GM18507 (cell line): ENCODE measurements around the gene RPL18A.

Experiments used
- DNase-seq: peaks from one replicate; pipeline ENCODE4 v3.0.0; 2011; ENCODE audit warnings: low read depth; ENCODE audit not compliant: insufficient read length; ENCODE audit errors: extremely low spot score
- FAIRE-seq: peaks from 2 replicates; lab custom pipeline; 2011; peaks lifted over from hg19 to GRCh38; lab: Jason Lieb, UNC

The RPL18A gene

DNA sequence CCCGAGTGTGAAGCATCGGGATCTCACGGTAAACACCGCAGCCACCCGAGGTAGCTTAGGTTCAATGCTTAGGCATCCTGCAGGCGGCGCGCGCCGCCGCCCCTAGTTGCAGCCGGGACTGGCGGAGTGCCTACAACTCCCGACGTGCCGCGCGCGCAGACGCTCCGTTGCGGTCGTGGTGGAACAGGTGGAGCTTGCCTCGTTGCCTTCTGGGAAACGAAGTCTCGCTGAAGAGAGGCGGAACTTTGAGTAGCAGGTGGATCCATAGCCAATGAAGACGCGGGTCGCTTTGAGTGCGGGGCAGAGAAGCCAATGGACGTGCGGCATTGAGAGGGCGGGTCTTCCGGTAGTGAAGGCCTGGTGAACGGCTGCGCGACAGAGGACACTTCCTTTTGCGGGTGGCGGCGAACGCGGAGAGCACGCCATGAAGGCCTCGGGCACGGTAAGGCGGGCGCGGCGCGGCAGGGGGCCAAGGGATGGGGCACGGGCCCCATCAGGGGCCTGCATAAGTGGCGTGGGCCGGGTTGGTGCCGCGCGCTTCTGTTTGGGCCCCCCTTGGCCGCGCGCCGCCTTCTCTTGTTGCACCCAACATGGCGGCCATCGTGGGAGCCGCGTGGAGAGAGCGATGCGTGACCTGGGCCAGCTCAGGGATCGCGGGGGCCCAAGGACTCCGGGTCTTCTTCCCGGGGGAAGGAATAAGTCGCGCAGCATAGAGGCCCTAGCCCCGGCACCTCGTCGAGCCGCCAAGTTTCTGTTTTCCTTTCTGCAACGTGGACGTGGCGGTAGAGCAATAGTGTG, at the start of gene RPL18A:
RPL18A (plus strand) TSS at position 378 of the 798 bp plus-strand sequence; CDS start at position 425, 47 bp downstream.
- DNase-seq, result peak; percentile 95
- FAIRE-seq, result peak; percentile 99

GRCh38 chr19:17811103-17811502, 48.6 kb upstream of the RPL18A start:
- no peak for FAIRE-seq
- DNase-seq, result no peak

- no peak for FAIRE-seq
- no peak for DNase-seq
Measured at GRCh38 chr19:17811681-17812080, 48.0 kb upstream of the RPL18A start.

DNA sequence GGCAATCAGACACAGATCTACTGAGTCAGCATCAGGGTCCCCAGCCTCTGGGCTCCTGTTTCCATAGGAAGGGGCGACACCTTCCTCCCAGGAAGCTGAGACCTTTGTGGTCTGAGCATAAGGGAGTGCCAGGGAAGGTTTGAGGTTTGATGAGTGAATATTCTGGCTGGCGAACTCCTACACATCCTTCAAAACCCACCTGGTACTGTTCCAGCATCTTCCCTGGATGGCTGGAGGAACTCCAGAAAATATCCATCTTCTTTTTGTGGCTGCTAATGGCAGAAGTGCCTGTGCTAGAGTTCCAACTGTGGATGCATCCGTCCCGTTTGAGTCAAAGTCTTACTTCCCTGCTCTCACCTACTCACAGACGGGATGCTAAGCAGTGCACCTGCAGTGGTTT, 47.6 kb upstream of the RPL18A start:
- DNase-seq (no peak), FAIRE-seq (no peak)

DNA sequence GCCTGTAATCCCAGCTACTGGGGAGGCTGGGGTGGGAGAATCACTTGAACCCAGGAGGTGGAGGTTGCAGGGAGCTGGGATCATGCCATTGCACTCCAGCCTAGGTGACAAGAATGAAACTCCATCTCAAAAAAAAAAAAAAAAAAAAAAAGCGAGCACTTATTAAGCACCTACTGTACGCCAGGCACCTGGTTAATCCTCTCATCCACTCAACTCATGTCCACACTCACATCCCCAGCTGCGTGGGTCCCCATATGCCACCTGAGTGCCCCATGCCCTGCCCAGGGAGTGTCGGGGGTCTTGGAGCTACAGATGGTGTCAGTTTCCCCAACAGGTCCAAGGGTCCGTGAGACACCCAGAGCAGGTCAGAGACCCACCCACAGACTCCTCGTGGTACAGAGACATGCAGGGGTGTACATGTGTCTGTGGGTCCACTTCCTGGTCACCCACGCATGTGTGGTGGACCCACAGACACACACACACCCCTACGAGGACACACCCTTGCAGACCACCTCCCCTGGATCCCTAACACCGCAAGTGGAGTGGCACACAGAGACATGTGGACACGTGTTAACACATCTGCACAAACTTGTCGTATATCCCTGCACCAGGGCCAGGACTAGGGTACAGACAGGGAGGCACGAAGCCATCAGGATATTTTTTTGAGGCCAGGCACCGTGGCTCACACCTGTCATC, 41.9 kb upstream of the RPL18A start:
- FAIRE-seq (no peak), DNase-seq (no peak)

DNA sequence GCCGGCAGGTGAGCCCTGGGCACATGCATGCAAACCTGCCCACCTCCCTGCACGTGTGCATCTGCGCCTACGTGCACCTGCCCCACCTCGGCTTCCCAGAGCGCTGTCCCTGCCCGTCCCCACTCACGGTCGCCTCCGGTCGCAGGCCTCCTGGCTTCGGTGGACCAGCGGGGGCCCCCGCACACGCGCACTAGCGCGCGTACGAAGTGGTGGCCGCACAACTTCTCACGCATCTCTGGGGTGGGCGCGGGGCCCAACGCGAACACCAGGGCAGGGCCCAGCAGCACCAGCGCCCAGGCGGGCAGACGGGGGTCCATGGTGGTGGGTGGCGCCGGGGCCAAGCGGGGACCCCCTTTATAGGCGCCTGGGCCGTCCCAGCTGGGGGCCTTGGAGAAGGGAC, 38.5 kb upstream of the RPL18A start, which contains the start of gene INSL3:
INSL3 (minus strand) TSS at position 330 of the 400 bp plus-strand sequence; CDS start at position 317, 13 bp downstream.
- no peak for FAIRE-seq
- DNase-seq, result no peak

DNA sequence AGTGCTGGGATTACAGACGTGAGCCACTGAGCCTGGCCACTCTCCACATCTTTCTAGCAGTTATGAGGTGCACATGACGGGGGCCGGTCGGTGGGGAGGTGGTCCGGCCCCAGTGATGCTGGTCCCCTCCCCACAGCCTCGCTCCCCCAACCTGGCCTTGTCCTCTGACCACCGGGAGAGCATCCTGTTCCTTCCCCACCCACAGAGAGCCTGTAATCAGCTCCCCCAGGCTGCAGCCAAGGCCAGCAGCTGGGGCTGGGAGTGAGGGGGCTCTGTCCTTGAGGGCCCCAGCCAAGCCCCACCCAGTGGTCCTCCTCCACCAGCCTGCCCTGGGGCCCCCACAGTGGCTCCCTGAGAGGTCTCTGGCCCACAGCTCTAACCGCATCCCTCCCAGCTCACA, 35.4 kb upstream of the RPL18A start:
- FAIRE-seq, result no peak
- DNase-seq, result no peak

DNA sequence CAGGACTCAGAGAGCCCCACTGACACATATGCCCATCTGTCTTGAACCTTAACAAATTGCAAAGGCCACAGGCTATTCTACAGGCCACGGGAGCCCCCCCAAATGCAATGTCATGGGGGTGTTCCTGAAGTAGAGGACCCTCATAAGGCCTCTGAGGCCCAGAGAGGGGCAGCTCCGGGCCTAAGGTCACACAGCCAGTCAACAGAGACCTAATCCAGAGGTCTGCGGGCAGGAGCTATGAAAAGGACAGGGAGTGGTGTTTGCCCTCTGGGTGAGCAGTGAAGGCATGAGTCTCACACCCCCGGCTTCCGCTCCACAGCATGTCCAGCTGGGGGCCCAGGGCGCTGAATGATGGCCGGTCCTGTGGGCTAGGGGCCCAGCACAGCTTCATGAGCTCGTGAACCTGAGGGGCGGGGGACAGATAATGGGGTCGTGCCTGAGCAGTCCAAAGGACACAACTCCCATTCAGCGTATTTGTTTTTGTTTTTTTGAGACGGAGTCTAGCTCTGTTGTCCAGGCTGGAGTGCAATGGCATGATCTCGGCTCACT, 33.1 kb upstream of the RPL18A start:
- DNase-seq (no peak), FAIRE-seq (no peak)

- no peak for FAIRE-seq
- no peak for DNase-seq
Measured at GRCh38 chr19:17829855-17830566, 29.7 kb upstream of the RPL18A start.

DNA sequence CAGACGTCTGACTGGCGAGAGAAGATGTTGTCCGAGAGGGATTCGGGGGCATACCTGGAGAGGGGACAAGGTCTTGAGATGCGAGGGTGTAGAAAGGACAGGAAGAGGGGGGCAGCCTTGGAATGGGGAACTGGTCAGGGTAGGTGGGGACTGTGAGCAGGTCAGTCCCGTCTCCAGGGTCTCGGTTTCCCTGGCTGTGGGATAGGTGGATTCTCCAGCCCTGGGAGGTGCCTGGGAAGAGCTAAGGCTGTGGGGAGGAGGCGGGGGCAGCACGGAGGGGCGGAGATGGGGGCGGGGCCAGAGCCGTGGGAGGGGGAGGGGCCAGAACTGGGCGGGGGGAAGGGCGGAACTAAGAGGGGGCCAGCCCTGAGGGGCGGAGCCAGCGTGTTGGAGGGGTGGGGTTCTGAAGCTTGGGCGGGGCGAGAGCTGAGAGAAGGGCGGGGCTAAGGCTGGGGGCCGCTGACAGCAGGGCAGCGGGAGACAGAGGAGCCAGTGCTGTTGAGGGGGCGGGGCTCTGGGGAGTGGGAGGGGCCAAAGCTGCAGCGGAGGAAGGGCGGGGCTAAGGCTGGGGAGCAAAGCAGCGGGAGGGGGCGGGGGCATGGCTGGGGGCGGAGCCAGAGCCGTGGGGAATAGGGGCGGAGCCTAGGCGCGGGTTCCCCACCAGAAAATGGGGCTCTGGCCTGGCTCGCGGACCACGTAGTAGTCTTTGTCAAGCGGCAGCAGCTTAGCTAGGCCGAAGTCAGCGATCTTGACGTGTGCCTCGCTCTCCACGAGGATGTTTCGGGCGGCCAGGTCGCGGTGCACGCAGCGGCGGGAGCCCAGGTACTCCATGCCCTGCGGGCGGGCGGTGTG, 28.9 kb upstream of the RPL18A start:
- FAIRE-seq, result no peak
- DNase-seq, result peak; percentile 46

GRCh38 chr19:17831419-17831888, 28.3 kb upstream of the RPL18A start:
- FAIRE-seq (no peak), DNase-seq (no peak)

DNA sequence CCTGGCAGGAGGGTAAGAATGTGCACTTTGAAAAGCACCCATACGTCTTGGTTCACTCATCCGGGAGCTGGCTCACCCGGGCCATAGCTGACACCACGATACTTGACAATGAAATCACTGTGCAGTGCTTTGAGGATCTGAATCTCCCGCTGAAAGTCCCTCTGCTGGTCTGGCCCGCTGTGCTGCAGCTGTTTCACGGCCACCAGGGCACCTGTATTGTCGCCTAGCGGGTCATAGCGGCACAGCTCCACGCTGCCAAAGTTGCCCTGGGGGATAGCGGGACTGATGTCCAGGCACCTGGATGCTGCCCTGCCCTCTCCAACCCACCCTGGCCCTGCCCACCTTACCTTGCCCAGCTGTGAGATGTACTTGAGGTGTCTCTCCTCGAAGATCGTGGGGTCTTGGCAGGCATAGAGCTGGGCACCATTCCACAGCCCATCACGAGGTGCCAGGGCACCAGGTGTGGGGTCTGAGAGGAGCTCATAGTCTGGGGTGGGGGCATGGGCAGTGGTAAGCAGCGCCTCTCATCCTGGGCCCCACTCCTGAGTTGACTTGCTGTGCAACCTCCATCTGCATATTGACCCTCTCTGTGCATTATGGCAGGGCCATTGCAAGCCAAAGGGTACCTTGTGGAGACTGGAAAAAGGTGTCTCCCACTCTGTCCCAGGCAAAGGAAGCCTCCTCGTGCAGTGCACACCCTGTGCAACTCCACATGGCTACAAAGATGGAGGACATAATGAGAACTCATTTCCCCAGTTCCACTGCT, 27.1 kb upstream of the RPL18A start:
- DNase-seq (no peak), FAIRE-seq (no peak)

DNA sequence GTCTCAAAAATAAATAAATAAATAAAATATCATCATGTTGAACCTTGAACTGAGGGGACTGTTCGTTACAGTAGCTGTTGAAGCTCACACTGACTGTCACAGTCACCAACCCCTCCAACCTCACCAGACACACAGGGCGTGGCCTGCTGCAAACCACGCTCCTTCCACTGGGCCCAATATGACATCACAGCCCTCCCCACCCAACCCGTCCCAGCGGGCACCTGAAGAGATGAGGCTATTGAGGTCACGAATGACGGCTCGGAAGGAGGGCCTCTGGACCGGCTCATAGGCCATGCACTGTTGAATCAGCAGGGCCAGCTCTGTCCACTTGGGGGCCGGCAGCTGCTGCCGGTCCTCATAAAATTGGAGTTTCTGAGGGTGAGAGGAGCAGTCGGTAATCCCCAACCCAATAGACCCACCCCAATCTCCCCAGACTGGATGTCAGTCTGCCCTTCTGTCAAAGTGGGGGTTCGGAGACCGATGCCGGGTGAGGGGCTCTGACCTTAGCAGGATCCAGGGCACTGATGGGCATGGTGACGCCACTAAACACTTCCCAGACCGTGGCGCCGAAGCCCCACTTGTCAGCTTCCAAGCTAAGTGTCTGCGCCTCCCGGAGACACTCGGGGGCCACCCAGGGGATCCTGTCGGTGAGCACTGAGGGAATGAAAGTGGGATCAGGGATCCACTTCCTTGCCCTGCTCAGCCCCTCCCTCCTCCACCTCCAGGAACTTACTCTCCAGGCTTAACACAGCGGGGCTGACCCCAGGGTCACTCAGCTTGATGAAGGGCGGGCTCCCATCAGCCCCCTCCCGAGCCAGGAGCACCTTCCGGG, 25.1 kb upstream of the RPL18A start:
- no peak for FAIRE-seq
- no peak for DNase-seq

DNA sequence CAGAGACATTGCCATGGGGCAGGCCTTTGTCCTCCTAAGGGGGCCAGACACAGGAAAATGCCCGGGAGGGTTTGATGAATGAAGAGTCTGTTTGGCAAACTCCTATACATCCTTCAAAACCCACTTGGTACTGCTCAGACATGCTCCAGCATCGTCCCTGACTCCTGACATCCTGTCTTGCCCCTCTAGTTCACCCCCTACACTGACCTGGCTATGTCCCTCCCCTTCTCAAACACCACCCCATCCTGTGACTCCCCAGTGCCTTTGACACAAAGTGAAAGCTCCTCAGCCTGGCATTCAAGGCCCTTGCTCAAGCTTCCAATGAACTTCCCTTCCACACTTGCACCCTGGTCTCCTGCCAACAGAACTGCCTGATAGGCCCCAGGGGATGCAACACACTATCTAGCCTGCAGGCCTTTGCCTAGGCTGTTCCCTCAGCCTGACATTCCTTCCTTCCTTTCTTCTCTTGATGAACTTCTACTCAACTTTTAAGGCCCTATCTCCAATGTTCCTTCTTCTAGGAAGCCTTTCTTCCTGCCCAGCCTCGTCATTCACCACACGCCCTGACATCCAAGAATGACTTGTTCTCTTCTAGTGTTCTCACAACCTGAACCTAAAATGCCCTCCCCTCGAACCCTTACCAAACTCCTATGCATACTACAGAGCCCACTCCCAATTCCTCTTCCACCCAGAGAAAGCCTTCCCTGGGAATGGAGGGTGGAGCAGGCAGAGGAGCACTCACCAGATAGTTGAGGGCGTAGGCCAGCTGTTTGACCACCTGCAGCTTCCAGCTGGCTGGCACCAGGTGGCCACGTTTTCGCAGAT, 24.3 kb upstream of the RPL18A start:
- no peak for FAIRE-seq
- no peak for DNase-seq

- FAIRE-seq, result no peak
Measured at GRCh38 chr19:17836530-17836929, 23.2 kb upstream of the RPL18A start.

GRCh38 chr19:17837972-17838371, 21.7 kb upstream of the RPL18A start:
- no peak for DNase-seq
- no peak for FAIRE-seq

More at GRCh38 chr19:17836530-17836929, 23.2 kb upstream of the RPL18A start:
- no peak for DNase-seq

- FAIRE-seq (no peak), DNase-seq (no peak)
Measured at GRCh38 chr19:17840019-17840418, 19.7 kb upstream of the RPL18A start.
